Measurements from ENCODE around the gene AFF3. TPM values are rescaled to one million over a fixed set of nuclear protein-coding genes. Genes with fewer than 3 reads are reported as not detected.

AFF3 gene
- total and polyA plus RNA-seq, 2 of the 8 experiments (the other 6 are each of a cell fraction or from before 2014, with no cell fraction given) = 0.27 to 3.0 TPM

DNA sequence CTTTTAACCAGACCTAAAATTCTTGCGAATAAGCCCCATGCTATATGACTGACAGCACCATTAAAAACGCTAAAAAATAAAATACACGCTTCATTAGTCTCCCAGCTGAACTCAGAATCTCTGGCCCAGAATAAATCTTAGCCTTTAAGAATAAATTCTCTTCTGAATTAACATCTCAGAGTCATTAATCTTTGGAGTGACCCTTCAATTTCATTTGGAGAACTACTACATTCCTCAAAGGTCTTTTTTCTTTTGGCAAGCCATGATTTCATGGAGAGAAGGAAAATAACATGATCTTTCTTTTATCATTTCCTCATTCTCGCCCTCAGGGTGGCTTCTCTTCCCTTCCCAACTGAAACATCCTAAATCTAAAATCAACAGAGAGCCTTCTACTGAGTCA lies 259.0 kb downstream of the AFF3 start:
- Histone ChIP-seq H3K14ac (ENCODE audit: insufficient read length) (no peak overlapping the region), H2BK5ac (ENCODE audit: low read depth, low read length) (no peak overlapping the region), H3K23ac (ENCODE audit: insufficient read length) (no peak overlapping the region), H3K18ac (ENCODE audit: extremely low read depth, low read length) (no peak overlapping the region), H3K27ac (ENCODE audit: low read depth, low read length) (no peak overlapping the region), H3K4me2 (ENCODE audit: insufficient read depth in 1 of 2, low read depth in 2 of 2, low read length in 2 of 2) (no peak overlapping the region), H2BK15ac (ENCODE audit: low read length) (no peak overlapping the region), H3K56ac (replicated peaks; ENCODE audit: insufficient read length, low read depth, low read length) (no peak overlapping the region), H2BK20ac (ENCODE audit: low read length) (no peak overlapping the region), H4K91ac (replicated peaks; ENCODE audit: insufficient read length, low read length) (no peak overlapping the region), H2BK120ac (replicated peaks; ENCODE audit: low read depth, low read length) (no peak overlapping the region), H3K4me3 (ENCODE audit: extremely low read depth in 1 of 4, insufficient read depth in 2 of 4, low read depth in 3 of 4, low read length in 4 of 4) (no peak overlapping the region), H3K9ac (replicated peaks in 1 of 4; ENCODE audit: extremely low read depth in 1 of 4, low read depth in 3 of 4, low read length in 3 of 4) (no peak overlapping the region), H4K8ac (ENCODE audit: extremely low read depth, insufficient read depth, low read length) (no peak overlapping the region), H2BK12ac (ENCODE audit: low read depth, low read length) (no peak overlapping the region), H3K36me3 (ENCODE audit: control insufficient read depth in 2 of 4, insufficient read depth in 4 of 4, low read length in 3 of 4) (no peaks in the 10 kb centered on the region), H3K79me1 (ENCODE audit: low read depth, low read length) (no peaks in the 10 kb centered on the region), H3K9me3 (ENCODE audit: insufficient read depth in 2 of 2, low read depth in 1 of 2, low read length in 1 of 2) (no peaks in the 10 kb centered on the region), H2AK5ac (ENCODE audit: low read depth, low read length) (no peak overlapping the region), H3K4me1 (replicated peaks in 1 of 4; ENCODE audit: control insufficient read depth in 3 of 4, insufficient read depth in 4 of 4, low read length in 3 of 4) (peaks cover 0 to 6% (median 2%) of the 10 kb centered on the region in 4 experiments; a peak in 2 of 7 replicates), H3K23me2 (ENCODE audit: low read depth, low read length) (no peaks in the 10 kb centered on the region; the same call in 1 of the 2 replicates), H3K79me2 (ENCODE audit: control insufficient read depth in 1 of 2, insufficient read depth in 2 of 2, low read length in 2 of 2) (no peaks in the 10 kb centered on the region), H3K27me3 (replicated peaks in 1 of 4; ENCODE audit: control insufficient read depth in 3 of 4, extremely low read depth in 1 of 4, insufficient read depth in 3 of 4, low read length in 3 of 4) (no peaks in the 10 kb centered on the region), H4K20me1 (replicated peaks in 1 of 2; ENCODE audit: control insufficient read depth in 1 of 2, insufficient read depth in 2 of 2, low read length in 2 of 2) (no peaks in the 10 kb centered on the region), H3K4ac (replicated peaks; ENCODE audit: insufficient read length, low read depth, low read length) (no peak overlapping the region), H2AFZ (ENCODE audit: low read length) (no peak overlapping the region), H4K5ac (ENCODE audit: insufficient read length, low read depth, low read length) (no peak overlapping the region)
- DNase-seq (ENCODE audit: low read depth in 1 of 2, low spot score in 2 of 2) (no peak), FAIRE-seq (no peak)
- no peak for TF ChIP-seq GABPA (IDR thresholded peaks at IDR 0.05; ENCODE audit: borderline replicate concordance, insufficient read depth, low read length)
- no peak for TF ChIP-seq SP2 (IDR thresholded peaks at IDR 0.05; ENCODE audit: low read length)
- no peak for TF ChIP-seq SP4 (IDR thresholded peaks at IDR 0.05; ENCODE audit: low read length)
- TF ChIP-seq RBBP5 (IDR thresholded peaks at IDR 0.05; ENCODE audit: borderline replicate concordance, low read depth, low read length) = no peak
- no peak for TF ChIP-seq TAF7 (optimal IDR thresholded peaks at IDR 0.05; ENCODE audit: borderline replicate concordance, low read depth, low read length)
- no peak for TF ChIP-seq JUND (IDR thresholded peaks at IDR 0.05; ENCODE audit: low read length)
- no peak for TF ChIP-seq JUN (IDR thresholded peaks at IDR 0.05; ENCODE audit: low read depth, low read length)
- TF ChIP-seq EP300 (IDR thresholded peaks at IDR 0.05; ENCODE audit: borderline replicate concordance in 1 of 2, low read depth in 2 of 2, low read length in 2 of 2) = no peak
- no peak for TF ChIP-seq HDAC6 (IDR thresholded peaks at IDR 0.05; ENCODE audit: low read depth, low read length)
- no peak for TF ChIP-seq BCL11A (IDR thresholded peaks at IDR 0.05; ENCODE audit: low read depth in 2 of 2, low read length in 2 of 2)
- no peak for TF ChIP-seq ZNF274 (IDR thresholded peaks at IDR 0.05; ENCODE audit: borderline replicate concordance, extremely low read depth, low read length)
- no peak for TF ChIP-seq NRF1 (IDR thresholded peaks at IDR 0.05; ENCODE audit: low read depth, low read length)
- no peak for TF ChIP-seq TCF12 (IDR thresholded peaks at IDR 0.05; ENCODE audit: low read depth, low read length)
- ChIA-PET CTCF (ENCODE audit: partially characterized antibody) (no interaction called here), POLR2A (ENCODE audit: partially characterized antibody) (interaction anchor here (0.6 kb wide), 1 partner anchor 268 kb away, joined by 3 read pairs; no protein-coding TSS in a partner anchor)
- 90% methylated on average over 4 of the region's 4 CpGs; no CpG with 5 or more reads in 1 of the 2 experiments for WGBS, 2 experiments (ENCODE audit: extremely low coverage in 1 of 2, insufficient coverage in 1 of 2, insufficient read length in 1 of 2, insufficient replicate concordance in 2 of 2, low coverage in 1 of 2, low lambda C conversion rate in 2 of 2, missing lambda C conversion rate in 1 of 2)
